Uterus (tissue), 4 donors: ENCODE measurements around the gene CAPN7. TPM values are rescaled to one million over a fixed set of nuclear protein-coding genes. Genes with fewer than 3 reads are reported as not detected.

ENCODE experiments used
- DNase-seq, 2 donors: peaks; one replicate each; pipeline ENCODE4 v3.0.0-alpha.2; 2019 to 2020
- H3K27ac ChIP-seq, 2 donors: fragments of 200-600 bp; sonication (generic); 1 replicate in 1 of 2; 2 replicates in 1 of 2; pipeline ENCODE4 v1.5.1; 2016 to 2018
- H3K27me3 ChIP-seq, 2 donors: fragments of 200-600 bp; sonication (generic); one replicate each; pipeline ENCODE4 v1.5.1; 2018 to 2019; ENCODE audit warnings: control low read depth in 1 of 2
- H3K36me3 ChIP-seq, 2 donors: fragments of 200-600 bp; sonication (generic); one replicate each; pipeline ENCODE4 v1.5.1; 2019; ENCODE audit warnings: control low read depth in 1 of 2
- H3K4me1 ChIP-seq, 2 donors: fragments of 200-600 bp; sonication (generic); one replicate each; pipeline ENCODE4 v1.5.1; 2018 to 2019; ENCODE audit warnings: control low read depth in 1 of 2
- H3K4me3 ChIP-seq, 2 donors: fragments of 200-600 bp; sonication (generic); 1 replicate in 1 of 2; 2 replicates in 1 of 2; pipeline ENCODE4 v1.5.1; 2018 to 2019; ENCODE audit warnings: mild to moderate bottlenecking in 1 of 2
- H3K9me3 ChIP-seq, 2 donors: fragments of 200-600 bp; sonication (generic); one replicate each; pipeline ENCODE4 v1.5.1; 2019; ENCODE audit warnings: control low read depth in 1 of 2
- POLR2A ChIP-seq, 2 donors: fragments of 450-650 bp; IDR thresholded peaks; one replicate each; pipeline ENCODE4 v1.6.1; 2016; ENCODE audit warnings: antibody characterized with exemption in 2 of 2, mild to moderate bottlenecking in 1 of 2, moderate library complexity in 1 of 2
- intact Hi-C: fragments of 100-400 bp; cut with DNase I; formaldehyde crosslinking; loops from one replicate; pipeline ENCODE4 v1.15.1; 2023; ENCODE audit warnings: low total_unique reads
- total RNA-seq, 4 donors: library from RNA; depleted of rRNA in 3 of 4; stranded (reverse); fragments of >200 nt in 3 of 4; gene quantifications; one replicate each; pipeline versions ENCODE4 v1.1.0 to v1.2.4, GENCODE V29; 2014 to 2023
- TF ChIP-seq, protein P1 (sequence below), 4 experiments: fragments of 200-600 bp in 2 of 4; fragments of 450-650 bp in 2 of 4; sonication (generic) in 2 of 4; IDR thresholded peaks; one replicate each; pipeline ENCODE4 v1.5.1; 2016 to 2019; ENCODE audit warnings: antibody characterized with exemption in 4 of 4, mild to moderate bottlenecking in 2 of 4, moderate library complexity in 1 of 4
- donor health status: DM: yes; HTN: yes; CAD: no.

Gene CAPN7
- total RNA-seq, 4 donors from 2014 or later: 39.2 to 89.0 (median 79.8) TPM

DNA sequence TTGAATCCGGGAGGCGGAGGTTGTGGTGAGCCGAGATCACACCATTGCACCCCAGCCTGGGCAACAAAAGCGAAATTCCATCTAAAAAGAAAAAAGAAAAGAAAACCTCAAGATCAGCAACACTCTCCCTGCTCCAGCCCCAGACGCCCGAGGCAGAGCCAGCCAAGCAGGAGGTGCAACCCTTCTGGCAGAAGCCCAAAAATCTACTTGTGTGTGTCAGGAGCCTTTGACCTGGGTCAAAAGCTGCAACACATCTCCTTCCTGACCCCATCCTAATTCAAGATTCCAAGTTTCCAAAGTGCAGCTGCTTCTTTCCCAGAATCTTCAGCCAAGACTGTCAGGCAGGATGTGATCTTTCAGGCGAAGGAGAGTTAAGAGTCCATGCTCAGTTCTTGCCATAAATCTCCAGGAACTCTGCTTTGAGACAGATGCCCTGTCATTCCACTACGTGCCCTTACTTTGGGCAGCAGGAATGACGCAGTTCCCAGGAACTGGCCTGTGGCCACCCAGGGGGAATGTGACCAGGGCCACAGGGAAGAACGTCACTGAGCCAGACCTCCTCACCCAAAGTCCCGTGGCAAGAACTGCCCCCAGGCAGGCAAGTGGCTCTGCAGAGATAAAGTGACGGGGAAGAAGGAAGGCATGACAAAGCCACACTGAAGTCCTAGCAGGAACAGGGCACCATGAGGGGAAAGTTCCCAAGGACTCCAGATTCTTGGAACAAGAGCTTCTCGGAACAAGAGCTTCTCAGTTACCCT lies 86.9 kb downstream of the CAPN7 start:
- TF ChIP-seq POLR2A (IDR thresholded peaks at IDR 0.05): no peak
- TF ChIP-seq, protein P1, sequence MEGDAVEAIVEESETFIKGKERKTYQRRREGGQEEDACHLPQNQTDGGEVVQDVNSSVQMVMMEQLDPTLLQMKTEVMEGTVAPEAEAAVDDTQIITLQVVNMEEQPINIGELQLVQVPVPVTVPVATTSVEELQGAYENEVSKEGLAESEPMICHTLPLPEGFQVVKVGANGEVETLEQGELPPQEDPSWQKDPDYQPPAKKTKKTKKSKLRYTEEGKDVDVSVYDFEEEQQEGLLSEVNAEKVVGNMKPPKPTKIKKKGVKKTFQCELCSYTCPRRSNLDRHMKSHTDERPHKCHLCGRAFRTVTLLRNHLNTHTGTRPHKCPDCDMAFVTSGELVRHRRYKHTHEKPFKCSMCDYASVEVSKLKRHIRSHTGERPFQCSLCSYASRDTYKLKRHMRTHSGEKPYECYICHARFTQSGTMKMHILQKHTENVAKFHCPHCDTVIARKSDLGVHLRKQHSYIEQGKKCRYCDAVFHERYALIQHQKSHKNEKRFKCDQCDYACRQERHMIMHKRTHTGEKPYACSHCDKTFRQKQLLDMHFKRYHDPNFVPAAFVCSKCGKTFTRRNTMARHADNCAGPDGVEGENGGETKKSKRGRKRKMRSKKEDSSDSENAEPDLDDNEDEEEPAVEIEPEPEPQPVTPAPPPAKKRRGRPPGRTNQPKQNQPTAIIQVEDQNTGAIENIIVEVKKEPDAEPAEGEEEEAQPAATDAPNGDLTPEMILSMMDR (IDR thresholded peaks at IDR 0.05): no peak
- peak overlapping the region; percentile 79 to 83 for H3K27ac ChIP-seq
- H3K9me3 ChIP-seq: no peaks in the 10 kb centered on the region
- DNase-seq: peak; percentile 79 to 84
- no peaks in the 10 kb centered on the region for H3K36me3 ChIP-seq
- H3K27me3 ChIP-seq: no peaks in the 10 kb centered on the region
- peaks cover 20 to 43% of the 10 kb centered on the region in 2 donors for H3K4me1 ChIP-seq
- no peak overlapping the region for H3K4me3 ChIP-seq
- intact Hi-C loops: no loop called here

DNA sequence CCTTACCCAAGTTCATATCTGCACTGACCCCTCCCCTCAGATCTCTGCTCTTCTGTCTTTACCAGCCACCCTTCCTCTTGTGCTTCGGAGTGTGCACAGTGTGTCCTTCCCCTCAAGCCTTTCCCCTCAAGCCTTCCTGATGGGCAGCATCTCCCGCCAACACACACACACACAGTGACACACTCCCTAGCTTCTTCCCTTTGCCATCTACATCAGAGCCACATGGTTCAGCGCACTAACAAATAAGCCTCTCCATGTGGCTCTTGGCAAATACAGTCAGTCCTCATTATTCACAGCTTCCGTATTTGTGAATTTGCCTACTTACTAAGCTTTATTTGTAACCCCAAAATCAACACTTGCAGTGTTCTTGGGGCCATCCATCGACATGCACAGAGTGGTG lies 88.9 kb downstream of the CAPN7 start:
- Histone ChIP-seq H3K27me3 (no peaks in the 10 kb centered on the region), H3K36me3 (no peaks in the 10 kb centered on the region), H3K4me1 (peaks cover 20 to 46% of the 10 kb centered on the region in 2 donors), H3K9me3 (no peaks in the 10 kb centered on the region), H3K27ac (peak overlapping the region; percentile 79 to 83), H3K4me3 (no peak overlapping the region)
- intact Hi-C loops: no loop called here
- no peak for DNase-seq
- TF ChIP-seq POLR2A (IDR thresholded peaks at IDR 0.05): no peak
- TF ChIP-seq, protein P1 (IDR thresholded peaks at IDR 0.05): no peak

DNA sequence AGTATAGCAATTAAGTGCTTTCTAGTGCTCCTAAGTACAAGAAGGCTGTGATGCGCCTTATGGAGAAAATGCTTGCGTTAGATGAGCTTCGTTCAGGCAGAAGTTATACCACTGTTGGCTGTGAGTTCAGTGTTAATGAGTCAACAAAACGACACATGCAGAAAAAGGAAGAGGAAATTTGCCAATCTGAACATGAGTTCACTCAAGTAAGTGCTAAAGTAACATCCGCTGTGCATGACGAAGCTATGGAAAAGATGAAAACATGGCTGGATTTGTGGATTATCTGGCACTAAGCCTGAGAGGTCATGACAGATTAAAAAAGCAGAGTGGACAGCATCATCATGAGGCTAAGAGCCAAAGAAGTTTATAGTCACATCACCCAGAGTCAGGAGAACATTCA lies 89.5 kb downstream of the CAPN7 start:
- TF ChIP-seq POLR2A (IDR thresholded peaks at IDR 0.05): no peak
- TF ChIP-seq, protein P1 (IDR thresholded peaks at IDR 0.05): no peak
- no peaks in the 10 kb centered on the region for H3K36me3 ChIP-seq
- H3K4me1 ChIP-seq: peaks cover 20 to 41% of the 10 kb centered on the region in 2 donors
- intact Hi-C loops: no loop called here
- no peaks in the 10 kb centered on the region for H3K9me3 ChIP-seq
- peak in 1 of 2 donors; percentile 76 for DNase-seq
- no peaks in the 10 kb centered on the region for H3K27me3 ChIP-seq
- H3K27ac ChIP-seq: peak overlapping the region; percentile 79 to 83
- H3K4me3 ChIP-seq: no peak overlapping the region

DNA sequence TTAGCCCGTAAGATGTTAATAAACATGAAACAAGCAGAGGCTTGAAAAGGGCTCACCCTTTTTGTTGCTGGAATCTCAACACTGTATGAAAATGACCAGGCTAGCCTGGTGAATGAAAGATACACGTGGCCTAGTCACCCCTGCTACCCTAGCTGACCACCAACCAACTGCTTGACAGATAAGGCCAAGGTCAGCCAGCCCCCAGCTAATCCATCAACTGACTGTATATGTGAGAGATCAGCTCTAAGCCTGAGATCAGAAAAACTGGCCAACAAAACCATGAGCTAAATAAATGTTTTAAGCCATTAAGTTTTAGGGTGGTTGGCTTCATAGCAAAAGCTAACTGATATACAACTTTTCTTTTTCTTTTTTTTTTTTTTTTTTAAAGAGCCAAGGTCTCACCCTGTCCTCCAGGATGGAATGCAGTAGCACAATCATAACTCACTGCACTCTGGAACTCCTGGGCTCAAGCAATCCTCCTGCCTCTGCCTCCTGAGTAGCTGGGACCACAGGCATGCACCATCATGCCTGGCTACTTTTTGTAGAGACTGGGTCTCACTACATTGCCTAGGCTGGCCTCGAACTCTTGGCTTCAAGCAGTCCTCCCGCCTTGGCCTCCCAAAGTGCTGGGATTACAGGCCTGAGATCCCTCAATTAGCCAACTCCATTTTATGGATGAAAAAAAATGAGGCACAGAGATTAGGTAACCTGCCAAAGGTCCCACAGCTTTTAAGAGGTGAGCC lies 91.7 kb downstream of the CAPN7 start:
- Histone ChIP-seq H3K9me3 (no peaks in the 10 kb centered on the region), H3K4me3 (no peak overlapping the region), H3K4me1 (peaks cover 10 to 28% of the 10 kb centered on the region in 2 donors), H3K27me3 (no peaks in the 10 kb centered on the region), H3K36me3 (no peaks in the 10 kb centered on the region), H3K27ac (peak overlapping the region; percentile 79 to 83)
- TF ChIP-seq, protein P1 (IDR thresholded peaks at IDR 0.05): no peak
- no peak for TF ChIP-seq POLR2A (IDR thresholded peaks at IDR 0.05)
- intact Hi-C loops: no loop called here
- no peak for DNase-seq

DNA sequence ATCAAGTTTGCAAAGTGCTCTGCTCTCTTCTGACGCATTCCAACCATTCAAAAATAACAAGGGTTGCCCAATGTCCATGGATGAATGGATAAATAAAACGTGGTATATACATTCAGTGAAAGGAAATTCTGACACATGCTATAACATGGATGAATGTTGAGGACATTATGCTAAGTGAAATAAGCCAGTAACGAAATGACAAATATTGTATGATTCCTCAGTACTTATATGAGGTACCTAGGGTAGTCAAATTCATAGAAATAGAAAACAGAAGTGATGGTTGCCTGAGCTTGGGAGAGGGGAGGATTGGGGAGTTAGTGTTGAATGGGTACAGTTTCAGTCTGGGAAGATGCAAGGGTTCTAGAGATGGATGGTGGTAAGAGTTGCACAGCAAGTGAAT lies 92.5 kb downstream of the CAPN7 start:
- H3K9me3 ChIP-seq: no peaks in the 10 kb centered on the region
- peak overlapping the region; percentile 79 to 83 for H3K27ac ChIP-seq
- no peak for DNase-seq
- no peak for TF ChIP-seq POLR2A (IDR thresholded peaks at IDR 0.05)
- TF ChIP-seq, protein P1 (IDR thresholded peaks at IDR 0.05): no peak
- no peaks in the 10 kb centered on the region for H3K36me3 ChIP-seq
- intact Hi-C loops: no loop called here
- H3K27me3 ChIP-seq: no peaks in the 10 kb centered on the region
- peaks cover 10 to 24% of the 10 kb centered on the region in 2 donors for H3K4me1 ChIP-seq
- H3K4me3 ChIP-seq: no peak overlapping the region
